MM.1S (cell line): ENCODE results near the gene ZNF672.

Experiments
- DNase-seq: peaks from one replicate; pipeline ENCODE4 v3.0.0-alpha.2; 2015
- H2AFZ ChIP-seq: fragments of 300-600 bp; sonication (generic); 2 replicates; pipeline ENCODE4 v1.6.0; 2016; ENCODE audit warnings: antibody characterized with exemption, low read length
- H3F3A ChIP-seq: fragments of 300-600 bp; sonication (generic); 2 replicates; pipeline ENCODE4 v1.6.1; 2016; ENCODE audit warnings: mild to moderate bottlenecking, antibody characterized with exemption, low read length, moderate library complexity, mixed read lengths; ENCODE audit not compliant: insufficient read depth
- H3K27ac ChIP-seq: fragments of 300-600 bp; sonication (generic); 2 replicates; pipeline ENCODE4 v1.5.1; 2016; ENCODE audit warnings: mild to moderate bottlenecking, low read length
- H3K27me3 ChIP-seq: fragments of 300-600 bp; sonication (generic); replicated peaks from 2 replicates; pipeline ENCODE4 v1.6.0; 2016; ENCODE audit warnings: low read length; ENCODE audit not compliant: insufficient read depth
- H3K36me3 ChIP-seq: fragments of 300-600 bp; sonication (generic); replicated peaks from 2 replicates; pipeline ENCODE4 v1.6.1; 2016; ENCODE audit warnings: mild to moderate bottlenecking, low read length, mixed read lengths; ENCODE audit not compliant: insufficient read depth
- H3K4me1 ChIP-seq: fragments of 300-600 bp; sonication (generic); 2 replicates; pipeline ENCODE4 v1.6.1; 2016; ENCODE audit warnings: low read length, mixed read lengths
- H3K4me2 ChIP-seq: fragments of 300-600 bp; sonication (generic); 2 replicates; pipeline ENCODE4 v1.6.0; 2016; ENCODE audit warnings: low read depth, low read length
- H3K4me3 ChIP-seq: fragments of 300-600 bp; sonication (generic); 2 replicates; pipeline ENCODE4 v1.5.1; 2016; ENCODE audit warnings: low read length, mixed read lengths
- H3K79me2 ChIP-seq: fragments of 300-600 bp; sonication (generic); 2 replicates; pipeline ENCODE4 v1.6.1; 2016; ENCODE audit warnings: mixed run types, low read length, mixed read lengths
- H3K9ac ChIP-seq: fragments of 300-600 bp; sonication (generic); 2 replicates; pipeline ENCODE4 v1.6.1; 2016; ENCODE audit warnings: low read length, mixed read lengths
- H3K9me2 ChIP-seq: fragments of 300-600 bp; sonication (generic); replicated peaks from 2 replicates; pipeline ENCODE4 v1.6.1; 2016; ENCODE audit warnings: mild to moderate bottlenecking, low read length, mixed read lengths; ENCODE audit not compliant: insufficient read depth
- H3K9me3 ChIP-seq: fragments of 300-600 bp; sonication (generic); replicated peaks from 2 replicates; pipeline ENCODE4 v1.6.1; 2016; ENCODE audit warnings: mild to moderate bottlenecking, low read length, mixed read lengths; ENCODE audit not compliant: insufficient read depth
- H4K20me1 ChIP-seq: fragments of 300-600 bp; sonication (generic); 2 replicates; pipeline ENCODE4 v1.6.1; 2016; ENCODE audit warnings: mild to moderate bottlenecking, low read length, moderate library complexity, mixed read lengths; ENCODE audit not compliant: insufficient read depth
- CTCF ChIP-seq: fragments of 300-600 bp; sonication (generic); IDR thresholded peaks from 2 replicates; pipeline ENCODE4 v1.5.1; 2016; ENCODE audit warnings: antibody characterized with exemption, low read length, mixed read lengths
- EZH2 ChIP-seq: fragments of 300-600 bp; sonication (generic); optimal IDR thresholded peaks from 2 replicates; pipeline ENCODE3; 2017; ENCODE audit warnings: low read depth, mild to moderate bottlenecking, antibody characterized with exemption, low read length, mixed read lengths
- EZH2phosphoT487 ChIP-seq: fragments of 300-600 bp; sonication (generic); IDR thresholded peaks from 2 replicates; pipeline ENCODE4 v1.6.1; 2018; ENCODE audit warnings: antibody characterized with exemption, low read length

ZNF672 gene

GRCh38 chr1:248894837-248895236 is 56.8 kb downstream of the ZNF672 start:
- Histone ChIP-seq H3K27ac (no peak overlapping the region), H3K9me3 (no peaks in the 10 kb centered on the region), H2AFZ (no peak overlapping the region), H3K9ac (no peak overlapping the region), H4K20me1 (no peaks in the 10 kb centered on the region), H3K79me2 (no peaks in the 10 kb centered on the region), H3K27me3 (no peaks in the 10 kb centered on the region), H3K4me1 (no peaks in the 10 kb centered on the region), H3K9me2 (no peaks in the 10 kb centered on the region), H3F3A (no peaks in the 10 kb centered on the region), H3K36me3 (no peaks in the 10 kb centered on the region), H3K4me2 (no peak overlapping the region), H3K4me3 (no peak overlapping the region)
- TF ChIP-seq CTCF: no peak
- no peak for TF ChIP-seq EZH2phosphoT487
- no peak for TF ChIP-seq EZH2
- DNase-seq: no peak

- H3K4me3 ChIP-seq: no peak overlapping the region
- no peaks in the 10 kb centered on the region for H3K9me2 ChIP-seq
- no peak overlapping the region for H3K27ac ChIP-seq
- no peaks in the 10 kb centered on the region for H3K79me2 ChIP-seq
- H2AFZ ChIP-seq: no peak overlapping the region
- no peak overlapping the region for H3K4me2 ChIP-seq
- H3K4me1 ChIP-seq: no peaks in the 10 kb centered on the region
- no peak for DNase-seq
- no peak overlapping the region for H3K9ac ChIP-seq
- no peaks in the 10 kb centered on the region for H3K9me3 ChIP-seq
- no peaks in the 10 kb centered on the region for H3K36me3 ChIP-seq
- no peak for TF ChIP-seq EZH2phosphoT487
- no peak for TF ChIP-seq CTCF
- no peak for TF ChIP-seq EZH2
- H3F3A ChIP-seq: no peaks in the 10 kb centered on the region
- no peaks in the 10 kb centered on the region for H4K20me1 ChIP-seq
- H3K27me3 ChIP-seq: no peaks in the 10 kb centered on the region
Measured at GRCh38 chr1:248897412-248898337, 59.7 kb downstream of the ZNF672 start.
